H1 (cell line): ENCODE results near the gene ARHGEF16.

Source experiments
- ATF2 ChIP-seq: IDR thresholded peaks from 2 replicates; pipeline ENCODE4 v1.6.1; 2012; ENCODE audit warnings: low read length, inconsistent platforms
- CBX8 ChIP-seq: fragments of 300-800, 300-1000 bp; sonication (generic); IDR thresholded peaks from 2 replicates; pipeline ENCODE4 v1.7.1; 2016; ENCODE audit warnings: low read depth, low read length, borderline replicate concordance
- CHD2 ChIP-seq: IDR thresholded peaks from 2 replicates; pipeline ENCODE4 v1.6.1; 2012; ENCODE audit warnings: low read length, improper control_type of control experiment
- CTCF ChIP-seq, 3 experiments: IDR thresholded peaks; 1 replicate in 2 of 3; 2 replicates in 1 of 3; pipeline versions ENCODE4 v1.5.1 to v1.6.1; 2011; ENCODE audit warnings: low read length in 3 of 3, mild to moderate bottlenecking in 3 of 3, inconsistent platforms in 2 of 3, low read depth in 1 of 3, moderate library complexity in 1 of 3; ENCODE audit not compliant: insufficient read depth in 1 of 3; ENCODE audit errors: control extremely low read depth in 1 of 3
- RAD21 ChIP-seq, 2 experiments: IDR thresholded peaks in 1 of 2; conservative IDR thresholded peaks in 1 of 2; 2 replicates each; pipeline ENCODE4 v1.6.1; 2011; ENCODE audit warnings: low read depth in 2 of 2, low read length in 2 of 2, improper control_type of control experiment in 1 of 2, inconsistent platforms in 1 of 2, mild to moderate bottlenecking in 1 of 2, moderate library complexity in 1 of 2
- RFX5 ChIP-seq: IDR thresholded peaks from 2 replicates; pipeline ENCODE4 v1.6.1; 2011; ENCODE audit warnings: low read depth, low read length, improper control_type of control experiment, borderline replicate concordance
- SRF ChIP-seq: IDR thresholded peaks from 2 replicates; pipeline ENCODE4 v1.6.1; 2011; ENCODE audit warnings: mild to moderate bottlenecking, low read depth, low read length, moderate library complexity

- TF ChIP-seq CTCF (IDR thresholded peaks at IDR 0.05; ENCODE audit: control extremely low read depth in 1 of 3, insufficient read depth in 1 of 3, low read depth in 1 of 3, low read length in 3 of 3) (no peak), RFX5 (no peak), CBX8 (no peak), SRF (no peak), ATF2 (no peak), CHD2 (no peak), RAD21 (IDR thresholded peaks at IDR 0.05 in 1 of 2, conservative IDR thresholded peaks at IDR 0.05 in 1 of 2; ENCODE audit: low read depth in 2 of 2, low read length in 2 of 2) (no peak)
Measured at GRCh38 chr1:3444298-3444697, 10.2 kb upstream of the ARHGEF16 start.
